MM.1S (cell line): ENCODE measurements around the gene PRR5.

Experiments used
- DNase-seq: peaks from one replicate; pipeline ENCODE4 v3.0.0-alpha.2; 2015
- H2AFZ ChIP-seq: fragments of 300-600 bp; sonication (generic); 2 replicates; pipeline ENCODE4 v1.6.0; 2016; ENCODE audit warnings: antibody characterized with exemption, low read length
- H3F3A ChIP-seq: fragments of 300-600 bp; sonication (generic); 2 replicates; pipeline ENCODE4 v1.6.1; 2016; ENCODE audit warnings: mild to moderate bottlenecking, antibody characterized with exemption, low read length, moderate library complexity, mixed read lengths; ENCODE audit not compliant: insufficient read depth
- H3K27ac ChIP-seq: fragments of 300-600 bp; sonication (generic); 2 replicates; pipeline ENCODE4 v1.5.1; 2016; ENCODE audit warnings: mild to moderate bottlenecking, low read length
- H3K27me3 ChIP-seq: fragments of 300-600 bp; sonication (generic); replicated peaks from 2 replicates; pipeline ENCODE4 v1.6.0; 2016; ENCODE audit warnings: low read length; ENCODE audit not compliant: insufficient read depth
- H3K36me3 ChIP-seq: fragments of 300-600 bp; sonication (generic); replicated peaks from 2 replicates; pipeline ENCODE4 v1.6.1; 2016; ENCODE audit warnings: mild to moderate bottlenecking, low read length, mixed read lengths; ENCODE audit not compliant: insufficient read depth
- H3K4me1 ChIP-seq: fragments of 300-600 bp; sonication (generic); 2 replicates; pipeline ENCODE4 v1.6.1; 2016; ENCODE audit warnings: low read length, mixed read lengths
- H3K4me2 ChIP-seq: fragments of 300-600 bp; sonication (generic); 2 replicates; pipeline ENCODE4 v1.6.0; 2016; ENCODE audit warnings: low read depth, low read length
- H3K4me3 ChIP-seq: fragments of 300-600 bp; sonication (generic); 2 replicates; pipeline ENCODE4 v1.5.1; 2016; ENCODE audit warnings: low read length, mixed read lengths
- H3K79me2 ChIP-seq: fragments of 300-600 bp; sonication (generic); 2 replicates; pipeline ENCODE4 v1.6.1; 2016; ENCODE audit warnings: mixed run types, low read length, mixed read lengths
- H3K9ac ChIP-seq: fragments of 300-600 bp; sonication (generic); 2 replicates; pipeline ENCODE4 v1.6.1; 2016; ENCODE audit warnings: low read length, mixed read lengths
- H3K9me2 ChIP-seq: fragments of 300-600 bp; sonication (generic); replicated peaks from 2 replicates; pipeline ENCODE4 v1.6.1; 2016; ENCODE audit warnings: mild to moderate bottlenecking, low read length, mixed read lengths; ENCODE audit not compliant: insufficient read depth
- H3K9me3 ChIP-seq: fragments of 300-600 bp; sonication (generic); replicated peaks from 2 replicates; pipeline ENCODE4 v1.6.1; 2016; ENCODE audit warnings: mild to moderate bottlenecking, low read length, mixed read lengths; ENCODE audit not compliant: insufficient read depth
- H4K20me1 ChIP-seq: fragments of 300-600 bp; sonication (generic); 2 replicates; pipeline ENCODE4 v1.6.1; 2016; ENCODE audit warnings: mild to moderate bottlenecking, low read length, moderate library complexity, mixed read lengths; ENCODE audit not compliant: insufficient read depth
- EZH2 ChIP-seq: fragments of 300-600 bp; sonication (generic); optimal IDR thresholded peaks from 2 replicates; pipeline ENCODE3; 2017; ENCODE audit warnings: low read depth, mild to moderate bottlenecking, antibody characterized with exemption, low read length, mixed read lengths
- EZH2phosphoT487 ChIP-seq: fragments of 300-600 bp; sonication (generic); IDR thresholded peaks from 2 replicates; pipeline ENCODE4 v1.6.1; 2018; ENCODE audit warnings: antibody characterized with exemption, low read length
- TF ChIP-seq, protein P1 (sequence below): fragments of 300-600 bp; sonication (generic); IDR thresholded peaks from 2 replicates; pipeline ENCODE4 v1.5.1; 2016; ENCODE audit warnings: antibody characterized with exemption, low read length, mixed read lengths

The PRR5 gene

DNA sequence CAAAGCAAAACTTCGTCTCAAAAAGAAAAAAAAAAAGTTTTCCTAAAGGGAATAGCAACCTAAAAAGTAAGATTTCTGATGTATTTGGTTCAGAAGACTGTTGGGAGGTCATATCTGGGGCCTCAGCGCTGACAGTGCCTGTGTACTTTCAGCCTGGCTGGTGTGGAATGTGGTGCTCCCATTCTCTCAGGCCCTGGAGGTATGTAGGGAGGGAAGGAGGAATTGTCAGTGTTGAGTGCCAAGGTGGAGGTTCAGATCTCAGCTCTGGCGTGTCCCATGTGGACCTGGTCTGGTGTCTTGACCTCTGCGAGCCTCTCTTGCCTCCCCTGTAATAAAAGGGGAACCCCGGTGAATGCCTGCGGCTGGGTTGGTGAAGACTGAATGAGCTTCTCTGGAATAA lies 22.4 kb downstream of the PRR5 start:
- Histone ChIP-seq H3K79me2 (no peaks in the 10 kb centered on the region), H3F3A (no peaks in the 10 kb centered on the region), H3K4me1 (no peaks in the 10 kb centered on the region), H3K4me2 (no peak overlapping the region), H3K4me3 (no peak overlapping the region), H3K9me3 (no peaks in the 10 kb centered on the region), H4K20me1 (no peaks in the 10 kb centered on the region), H2AFZ (no peak overlapping the region), H3K36me3 (no peaks in the 10 kb centered on the region), H3K27ac (no peak overlapping the region), H3K9ac (no peak overlapping the region), H3K27me3 (peaks cover 86% of the 10 kb centered on the region), H3K9me2 (no peaks in the 10 kb centered on the region)
- DNase-seq = no peak
- TF ChIP-seq, protein P1, sequence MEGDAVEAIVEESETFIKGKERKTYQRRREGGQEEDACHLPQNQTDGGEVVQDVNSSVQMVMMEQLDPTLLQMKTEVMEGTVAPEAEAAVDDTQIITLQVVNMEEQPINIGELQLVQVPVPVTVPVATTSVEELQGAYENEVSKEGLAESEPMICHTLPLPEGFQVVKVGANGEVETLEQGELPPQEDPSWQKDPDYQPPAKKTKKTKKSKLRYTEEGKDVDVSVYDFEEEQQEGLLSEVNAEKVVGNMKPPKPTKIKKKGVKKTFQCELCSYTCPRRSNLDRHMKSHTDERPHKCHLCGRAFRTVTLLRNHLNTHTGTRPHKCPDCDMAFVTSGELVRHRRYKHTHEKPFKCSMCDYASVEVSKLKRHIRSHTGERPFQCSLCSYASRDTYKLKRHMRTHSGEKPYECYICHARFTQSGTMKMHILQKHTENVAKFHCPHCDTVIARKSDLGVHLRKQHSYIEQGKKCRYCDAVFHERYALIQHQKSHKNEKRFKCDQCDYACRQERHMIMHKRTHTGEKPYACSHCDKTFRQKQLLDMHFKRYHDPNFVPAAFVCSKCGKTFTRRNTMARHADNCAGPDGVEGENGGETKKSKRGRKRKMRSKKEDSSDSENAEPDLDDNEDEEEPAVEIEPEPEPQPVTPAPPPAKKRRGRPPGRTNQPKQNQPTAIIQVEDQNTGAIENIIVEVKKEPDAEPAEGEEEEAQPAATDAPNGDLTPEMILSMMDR = no peak
- TF ChIP-seq EZH2 (no peak), EZH2phosphoT487 (no peak)

GRCh38 chr22:44724859-44725258 lies 22.9 kb downstream of the PRR5 start:
- Histone ChIP-seq H2AFZ (no peak overlapping the region), H3K27ac (no peak overlapping the region), H3K79me2 (no peaks in the 10 kb centered on the region), H3F3A (no peaks in the 10 kb centered on the region), H4K20me1 (no peaks in the 10 kb centered on the region), H3K9ac (no peak overlapping the region), H3K9me3 (no peaks in the 10 kb centered on the region), H3K4me1 (no peaks in the 10 kb centered on the region), H3K27me3 (peaks cover 86% of the 10 kb centered on the region), H3K9me2 (no peaks in the 10 kb centered on the region), H3K36me3 (no peaks in the 10 kb centered on the region), H3K4me3 (no peak overlapping the region), H3K4me2 (no peak overlapping the region)
- no peak for DNase-seq
- TF ChIP-seq, protein P1 = no peak
- TF ChIP-seq EZH2phosphoT487 = no peak
- no peak for TF ChIP-seq EZH2

DNA sequence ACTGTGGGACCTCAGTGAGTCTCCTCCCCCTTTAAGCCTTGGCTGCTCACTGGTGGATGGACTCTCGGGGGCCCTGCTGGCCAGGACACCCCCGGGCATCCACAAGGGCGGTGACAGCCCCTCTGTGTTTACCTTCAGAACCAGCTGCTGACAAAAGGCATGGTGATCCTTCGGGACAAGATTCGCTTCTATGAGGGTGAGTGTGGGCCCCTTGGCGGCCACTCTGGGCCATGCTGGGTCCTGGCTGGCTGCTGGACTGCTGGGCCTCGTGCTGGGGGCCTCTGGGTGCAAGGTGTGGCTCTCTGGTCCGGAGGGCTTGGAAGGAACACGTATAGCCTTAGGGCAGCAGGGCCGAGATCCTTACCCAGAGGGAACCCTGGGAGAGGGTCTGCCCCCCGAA lies 24.4 kb downstream of the PRR5 start:
- Histone ChIP-seq H3K4me2 (no peak overlapping the region), H3K79me2 (no peaks in the 10 kb centered on the region), H3F3A (no peaks in the 10 kb centered on the region), H3K36me3 (no peaks in the 10 kb centered on the region), H3K9me2 (no peaks in the 10 kb centered on the region), H3K9ac (no peak overlapping the region), H3K27me3 (peaks cover 85% of the 10 kb centered on the region), H3K9me3 (no peaks in the 10 kb centered on the region), H2AFZ (no peak overlapping the region), H3K27ac (no peak overlapping the region), H3K4me1 (no peaks in the 10 kb centered on the region), H4K20me1 (no peaks in the 10 kb centered on the region), H3K4me3 (no peak overlapping the region)
- TF ChIP-seq EZH2phosphoT487 = no peak
- TF ChIP-seq, protein P1 = no peak
- TF ChIP-seq EZH2 = no peak
- DNase-seq = no peak

GRCh38 chr22:44727148-44727547 lies 25.1 kb downstream of the PRR5 start:
- Histone ChIP-seq H3K36me3 (no peaks in the 10 kb centered on the region), H3K79me2 (no peaks in the 10 kb centered on the region), H3K9me2 (no peaks in the 10 kb centered on the region), H2AFZ (no peak overlapping the region), H3F3A (no peaks in the 10 kb centered on the region), H3K27ac (no peak overlapping the region), H3K27me3 (peaks cover 78% of the 10 kb centered on the region), H3K9me3 (no peaks in the 10 kb centered on the region), H3K4me3 (no peak overlapping the region), H3K9ac (no peak overlapping the region), H3K4me2 (no peak overlapping the region), H3K4me1 (no peaks in the 10 kb centered on the region), H4K20me1 (no peaks in the 10 kb centered on the region)
- TF ChIP-seq, protein P1 = no peak
- TF ChIP-seq EZH2 (no peak), EZH2phosphoT487 (no peak)
- DNase-seq = no peak
